GM13976 (cell line): ENCODE measurements around the gene LRRC8E.
A peak's percentile ranks its signal among the peaks of the same experiment; 100 is the strongest.

ENCODE experiments used
- DNase-seq: peaks from one replicate; pipeline ENCODE4 v3.0.0; 2012; ENCODE audit warnings: low spot score
- in situ Hi-C: fragments of 300-500 bp; cut with MboI; formaldehyde crosslinking; loops from one replicate; pipeline ENCODE4 v1.12.0; 2022; ENCODE audit warnings: low sequenced_read_pairs, mixed read lengths, inconsistent platforms; ENCODE audit not compliant: unreplicated experiment
- TF ChIP-seq, protein P1 (sequence below): IDR thresholded peaks from 2 replicates; pipeline ENCODE4 v1.5.1; 2012; ENCODE audit warnings: borderline replicate concordance, mild to moderate bottlenecking; ENCODE audit not compliant: insufficient read depth; ENCODE audit errors: extremely low read depth, missing control alignments, control extremely low read depth

LRRC8E gene

DNA sequence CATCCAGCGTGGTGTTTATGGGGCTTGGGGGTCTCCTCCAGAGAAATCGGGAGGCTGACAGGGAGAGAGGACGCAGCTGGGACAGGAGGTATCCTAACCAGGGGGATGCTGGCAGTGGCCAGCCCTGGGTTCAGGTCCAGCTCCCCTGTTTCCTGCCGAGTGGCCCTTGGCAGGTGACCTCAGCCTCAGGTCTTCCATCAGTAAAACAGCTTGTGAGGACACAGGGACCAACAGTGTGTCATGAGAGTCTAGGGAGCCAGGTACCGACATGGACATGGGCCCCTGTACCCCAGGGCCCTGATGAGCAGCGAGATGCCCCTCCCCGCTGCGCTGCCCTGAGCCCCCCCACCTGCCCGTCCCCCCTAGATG is 38.7 kb upstream of the LRRC8E start:
- DNase-seq = no peak
- TF ChIP-seq, protein P1, sequence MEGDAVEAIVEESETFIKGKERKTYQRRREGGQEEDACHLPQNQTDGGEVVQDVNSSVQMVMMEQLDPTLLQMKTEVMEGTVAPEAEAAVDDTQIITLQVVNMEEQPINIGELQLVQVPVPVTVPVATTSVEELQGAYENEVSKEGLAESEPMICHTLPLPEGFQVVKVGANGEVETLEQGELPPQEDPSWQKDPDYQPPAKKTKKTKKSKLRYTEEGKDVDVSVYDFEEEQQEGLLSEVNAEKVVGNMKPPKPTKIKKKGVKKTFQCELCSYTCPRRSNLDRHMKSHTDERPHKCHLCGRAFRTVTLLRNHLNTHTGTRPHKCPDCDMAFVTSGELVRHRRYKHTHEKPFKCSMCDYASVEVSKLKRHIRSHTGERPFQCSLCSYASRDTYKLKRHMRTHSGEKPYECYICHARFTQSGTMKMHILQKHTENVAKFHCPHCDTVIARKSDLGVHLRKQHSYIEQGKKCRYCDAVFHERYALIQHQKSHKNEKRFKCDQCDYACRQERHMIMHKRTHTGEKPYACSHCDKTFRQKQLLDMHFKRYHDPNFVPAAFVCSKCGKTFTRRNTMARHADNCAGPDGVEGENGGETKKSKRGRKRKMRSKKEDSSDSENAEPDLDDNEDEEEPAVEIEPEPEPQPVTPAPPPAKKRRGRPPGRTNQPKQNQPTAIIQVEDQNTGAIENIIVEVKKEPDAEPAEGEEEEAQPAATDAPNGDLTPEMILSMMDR = no peak
- in situ Hi-C loops = no loop called here

DNA sequence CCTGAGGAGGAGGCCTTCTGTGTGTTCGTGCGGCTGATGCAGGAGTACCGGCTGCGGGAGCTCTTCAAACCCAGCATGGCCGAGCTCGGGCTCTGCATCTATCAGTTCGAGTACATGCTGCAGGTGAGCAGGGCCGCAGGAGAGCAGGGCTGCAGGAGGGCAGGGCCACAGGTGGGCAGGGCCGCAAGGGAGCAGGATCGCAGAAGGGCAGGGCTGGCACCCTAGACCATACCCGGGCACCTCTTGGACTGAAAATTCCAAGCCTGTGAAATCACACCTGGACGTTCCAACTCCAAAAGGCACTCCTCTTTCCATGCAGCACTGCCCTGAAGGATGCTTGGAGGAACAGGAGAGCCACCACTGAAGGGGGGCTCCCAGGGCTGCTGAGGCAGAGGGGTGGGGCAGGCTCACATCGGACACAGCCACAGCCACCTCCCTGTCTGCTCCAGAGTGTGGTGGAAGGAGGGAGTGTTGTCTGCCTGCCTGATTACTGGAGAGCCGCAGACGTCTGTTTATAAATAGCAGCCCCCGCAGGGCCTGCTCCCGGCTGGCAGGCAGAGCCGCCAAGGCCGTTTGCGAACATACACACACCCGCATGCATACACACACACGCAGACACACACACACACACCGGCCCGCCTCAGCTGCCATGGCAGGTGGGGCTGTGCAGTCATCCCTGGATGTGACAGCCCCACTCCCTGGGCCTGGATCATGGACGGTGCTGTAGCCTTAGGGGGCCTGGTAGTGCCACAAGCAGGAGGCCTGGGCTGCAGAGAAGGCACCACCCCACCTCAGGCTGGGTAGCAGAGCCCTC is 38.1 kb upstream of the LRRC8E start:
- TF ChIP-seq, protein P1 = no peak
- in situ Hi-C loops = no loop called here
- DNase-seq = no peak

DNA sequence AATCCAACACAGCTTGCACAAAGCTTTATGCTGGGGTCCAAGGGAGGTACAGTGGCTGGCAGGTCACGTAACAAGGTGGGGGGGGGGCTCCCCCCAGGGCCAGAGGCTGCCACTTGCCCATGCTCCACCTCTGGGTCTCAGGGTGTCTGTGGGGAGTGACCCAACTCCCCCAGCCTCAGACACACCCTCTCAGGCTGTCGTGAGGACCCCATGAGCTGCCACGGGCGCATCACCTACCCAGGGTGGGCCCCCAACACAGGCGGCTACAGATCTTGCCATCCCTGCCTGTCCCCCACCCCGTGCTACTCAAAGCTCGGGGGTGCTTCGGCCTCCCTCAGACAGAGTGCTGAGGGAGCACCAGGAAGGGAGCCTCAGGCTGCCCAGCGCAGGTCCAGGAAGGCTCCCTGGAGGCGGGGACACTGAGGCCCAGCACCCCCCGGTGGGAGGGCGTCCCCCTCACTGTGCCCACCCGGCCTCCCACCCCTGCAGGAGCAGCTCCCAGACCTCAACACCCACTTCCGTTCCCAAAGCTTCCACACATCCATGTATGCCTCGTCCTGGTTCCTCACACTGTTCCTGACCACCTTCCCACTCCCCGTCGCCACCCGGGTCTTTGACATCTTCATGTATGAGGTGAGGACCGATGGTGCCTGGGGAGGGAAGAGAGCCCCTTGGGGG is 37.2 kb upstream of the LRRC8E start:
- DNase-seq = no peak
- TF ChIP-seq, protein P1 = no peak
- in situ Hi-C loops = no loop called here

DNA sequence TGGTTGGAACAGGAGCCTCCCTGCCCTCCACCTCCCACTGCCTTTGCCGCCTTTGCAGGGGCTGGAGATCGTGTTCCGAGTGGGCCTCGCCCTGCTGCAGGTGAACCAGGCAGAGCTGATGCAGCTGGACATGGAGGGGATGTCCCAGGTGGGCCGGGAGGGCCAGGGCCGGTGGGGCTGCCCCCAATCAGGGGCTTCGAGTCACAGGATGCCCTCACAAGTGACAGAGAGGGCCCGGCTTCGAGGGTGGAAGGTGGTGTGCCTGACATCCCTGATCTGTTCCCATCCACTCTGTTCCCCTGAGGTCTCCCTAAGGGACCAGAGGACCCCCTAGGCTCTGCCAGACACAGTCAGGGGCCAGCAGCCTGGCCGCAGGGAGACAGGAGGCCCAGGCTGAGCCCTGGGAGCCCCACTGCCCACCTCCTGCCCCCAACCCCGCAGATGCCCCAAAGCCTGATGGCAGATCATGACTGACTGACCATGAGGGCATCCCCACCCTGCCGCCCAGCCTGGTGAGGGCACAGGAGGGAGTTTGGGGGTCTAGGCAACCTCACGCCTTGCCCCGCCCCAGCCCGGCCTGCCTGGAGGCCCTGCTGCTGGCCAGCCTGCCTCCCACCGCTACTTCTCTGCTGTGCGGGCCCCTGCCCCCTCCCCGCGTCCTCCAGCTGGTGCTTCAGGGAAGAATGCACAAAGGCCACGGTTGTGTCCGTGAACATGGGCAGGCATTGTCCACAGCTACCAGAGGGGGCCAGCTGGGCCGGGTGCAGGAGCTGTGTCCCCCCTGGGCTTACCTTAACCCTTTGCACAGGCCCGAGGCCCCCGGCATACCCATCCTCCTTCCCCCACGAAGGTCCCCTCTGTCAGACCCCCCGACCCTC is 36.4 kb upstream of the LRRC8E start:
- in situ Hi-C loops = no loop called here
- no peak for DNase-seq
- TF ChIP-seq, protein P1 = no peak

DNA sequence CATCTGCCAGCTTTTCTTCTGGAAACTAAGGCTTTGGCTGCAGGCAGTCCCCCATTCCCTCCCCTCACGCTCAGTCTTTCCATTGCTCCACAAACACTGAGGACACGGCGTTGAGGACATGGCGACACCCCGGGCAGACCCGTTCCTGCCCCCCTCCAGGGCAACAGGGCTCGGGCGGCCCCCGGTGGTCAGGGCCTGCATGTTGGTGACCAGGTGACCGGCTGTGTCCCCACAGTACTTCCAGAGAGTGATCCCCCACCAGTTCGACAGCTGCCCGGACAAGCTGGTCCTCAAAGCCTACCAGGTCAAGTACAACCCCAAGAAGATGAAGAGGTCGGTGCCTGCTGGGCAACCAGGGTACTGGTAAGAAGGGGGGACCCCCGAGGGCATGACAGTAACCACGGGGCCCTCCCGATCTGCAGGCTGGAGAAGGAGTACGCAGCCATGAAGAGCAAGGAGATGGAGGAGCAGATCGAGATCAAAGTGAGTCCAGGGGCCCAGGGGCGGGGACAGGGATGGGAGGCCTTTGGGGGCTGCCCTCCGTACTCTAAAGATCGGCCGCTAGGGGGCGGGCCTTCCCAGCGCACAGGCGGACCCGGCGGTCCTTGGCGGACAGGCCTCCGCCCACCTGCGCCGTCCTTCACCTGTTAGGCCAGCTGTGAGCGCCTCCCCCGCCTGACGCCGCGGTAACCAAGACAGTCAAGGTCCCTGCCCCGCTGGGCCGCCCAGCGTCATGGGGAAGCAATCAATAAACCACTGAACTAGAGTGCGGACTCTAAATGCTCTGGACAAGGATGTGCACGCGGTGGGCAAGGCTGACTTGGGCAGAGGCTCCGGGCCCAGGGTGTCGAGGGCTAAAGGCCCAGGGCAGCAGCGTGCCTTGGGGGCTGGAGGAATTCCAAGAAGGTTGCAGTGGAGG is 35.2 kb upstream of the LRRC8E start:
- peak; percentile 97 for DNase-seq
- TF ChIP-seq, protein P1 = peak; percentile 84
- in situ Hi-C loops = no loop called here
